Lower leg skin (tissue), 3 donors: ENCODE results near the gene CDKN2B-AS1.

Experiments used
- POLR2A ChIP-seq, 2 donors: fragments of 450-650 bp; IDR thresholded peaks; one replicate each; pipeline ENCODE4 v1.6.1; 2016 to 2017; ENCODE audit warnings: antibody characterized with exemption in 2 of 2, mild to moderate bottlenecking in 1 of 2, moderate library complexity in 1 of 2
- TF ChIP-seq, protein P1 (sequence below), 3 donors: fragments of 450-650 bp; IDR thresholded peaks; one replicate each; pipeline ENCODE4 v1.5.1; 2016; ENCODE audit warnings: antibody characterized with exemption in 3 of 3, mild to moderate bottlenecking in 3 of 3, moderate library complexity in 2 of 3

DNA sequence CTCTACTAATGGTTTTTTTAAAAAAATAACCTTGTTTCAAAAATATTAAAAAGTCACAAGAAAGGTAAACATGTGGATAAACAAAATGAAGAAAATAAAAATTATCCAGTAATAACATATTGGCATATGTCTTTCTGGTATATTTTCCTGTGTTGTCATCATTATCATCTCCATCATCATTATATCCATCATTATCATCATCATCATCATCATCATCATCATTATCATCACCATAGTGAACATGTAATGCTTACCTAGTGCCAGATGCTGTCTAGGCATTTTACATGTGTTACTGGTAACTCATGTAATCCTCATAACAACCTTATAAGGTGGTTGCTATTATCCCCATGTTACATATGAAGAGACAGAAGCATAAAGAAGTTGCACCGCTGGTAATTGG, 126.0 kb downstream of the CDKN2B-AS1 start:
- TF ChIP-seq, protein P1, sequence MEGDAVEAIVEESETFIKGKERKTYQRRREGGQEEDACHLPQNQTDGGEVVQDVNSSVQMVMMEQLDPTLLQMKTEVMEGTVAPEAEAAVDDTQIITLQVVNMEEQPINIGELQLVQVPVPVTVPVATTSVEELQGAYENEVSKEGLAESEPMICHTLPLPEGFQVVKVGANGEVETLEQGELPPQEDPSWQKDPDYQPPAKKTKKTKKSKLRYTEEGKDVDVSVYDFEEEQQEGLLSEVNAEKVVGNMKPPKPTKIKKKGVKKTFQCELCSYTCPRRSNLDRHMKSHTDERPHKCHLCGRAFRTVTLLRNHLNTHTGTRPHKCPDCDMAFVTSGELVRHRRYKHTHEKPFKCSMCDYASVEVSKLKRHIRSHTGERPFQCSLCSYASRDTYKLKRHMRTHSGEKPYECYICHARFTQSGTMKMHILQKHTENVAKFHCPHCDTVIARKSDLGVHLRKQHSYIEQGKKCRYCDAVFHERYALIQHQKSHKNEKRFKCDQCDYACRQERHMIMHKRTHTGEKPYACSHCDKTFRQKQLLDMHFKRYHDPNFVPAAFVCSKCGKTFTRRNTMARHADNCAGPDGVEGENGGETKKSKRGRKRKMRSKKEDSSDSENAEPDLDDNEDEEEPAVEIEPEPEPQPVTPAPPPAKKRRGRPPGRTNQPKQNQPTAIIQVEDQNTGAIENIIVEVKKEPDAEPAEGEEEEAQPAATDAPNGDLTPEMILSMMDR (IDR thresholded peaks at IDR 0.05) = no peak
- no peak for TF ChIP-seq POLR2A (IDR thresholded peaks at IDR 0.05)
